NCI-H1092 treated with DMSO at 0.1 percent for 48 hours (cell line): Measurements from ENCODE around the gene REST.
"Not testable (repeated sequence)": the region's sequence is repeated elsewhere in the genome, so short reads cannot be mapped to it uniquely, and the experiment has no call there.

Experiments
- DNase-seq: peaks from one replicate; lab custom pipeline; 2025; lab: John Stamatoyannopoulos, UW

The REST gene

GRCh38 chr4:56907489-56908205, at the start of gene REST:
Gene REST, plus strand, starts transcription at chr4:56907900. Its CDS starts 2,739 bp downstream, at chr4:56910639.
- DNase-seq, result peak; percentile 11

- DNase-seq, result no peak
These were observed 47.9 kb upstream of the REST start for GRCh38 chr4:56859841-56860240.

- no peak for DNase-seq
These were observed 46.9 kb upstream of the REST start for GRCh38 chr4:56860781-56861180.

GRCh38 chr4:56861360-56861759, 46.3 kb upstream of the REST start:
- DNase-seq, result no peak

GRCh38 chr4:56863441-56864139, 44.1 kb upstream of the REST start:
- DNase-seq, result no peak

- DNase-seq, result peak; percentile 89
These were observed 36.8 kb upstream of the REST start for GRCh38 chr4:56870946-56871345.

GRCh38 chr4:56871371-56871866, 36.3 kb upstream of the REST start:
- peak; percentile 90 for DNase-seq

GRCh38 chr4:56874166-56874565, 33.5 kb upstream of the REST start:
- DNase-seq, result no peak

GRCh38 chr4:56874923-56875322, 32.8 kb upstream of the REST start:
- DNase-seq, result no peak

- DNase-seq, result no peak
These were observed 31.4 kb upstream of the REST start for GRCh38 chr4:56876264-56876663.

GRCh38 chr4:56879996-56880395, 27.7 kb upstream of the REST start:
- DNase-seq, result no peak

- DNase-seq, result no peak
These were observed 27.1 kb upstream of the REST start for GRCh38 chr4:56880572-56880971.

GRCh38 chr4:56884511-56884910, 23.2 kb upstream of the REST start:
- DNase-seq, result not testable (repeated sequence)

- no peak for DNase-seq
These were observed 15.0 kb upstream of the REST start for GRCh38 chr4:56892691-56893090.

GRCh38 chr4:56897842-56898241, 9.9 kb upstream of the REST start:
- DNase-seq, result not testable (repeated sequence)

- not testable (repeated sequence) for DNase-seq
These were observed 7.5 kb upstream of the REST start for GRCh38 chr4:56900186-56900585.

- DNase-seq, result no peak
These were observed 5.0 kb upstream of the REST start for GRCh38 chr4:56902703-56903102.

- no peak for DNase-seq
These were observed 1.9 kb upstream of the REST start for GRCh38 chr4:56905796-56906195.

- DNase-seq, result no peak
These were observed 959 bp upstream of the REST start for GRCh38 chr4:56906489-56907393.

- DNase-seq, result no peak
These were observed 746 bp downstream of the REST start for GRCh38 chr4:56908206-56909085.
